Measurements from ENCODE around the gene STIP1.

GRCh38 chr11:64219354-64219684 lies 33.3 kb downstream of the STIP1 start:
- TF ChIP-seq CTCF (IDR thresholded peaks at IDR 0.05) (no peak), POLR2AphosphoS5 (IDR thresholded peaks at IDR 0.05; ENCODE audit: insufficient read depth in 1 of 2, low read depth in 1 of 2) (no peak)
